CD4-positive, alpha-beta memory T cell (primary cell): Measurements from ENCODE around the gene RHO. TPM values are rescaled to one million over a fixed set of nuclear protein-coding genes. Genes with fewer than 3 reads are reported as not detected.
"Not testable (repeated sequence)": the region's sequence is repeated elsewhere in the genome, so short reads cannot be mapped to it uniquely, and the experiment has no call there.

Experiments used
- CTCF ChIA-PET: fragments of 350-600 bp; sonication (Branson Sonifier 250); formaldehyde crosslinking; loops from one replicate; lab custom pipeline; 2021; ENCODE audit warnings: inconsistent platforms; ENCODE audit not compliant: partially characterized antibody; lab: Charles Lee
- POLR2A ChIA-PET: fragments of 350-600 bp; sonication (Branson Sonifier 250); formaldehyde crosslinking; loops from one replicate; lab custom pipeline; 2021; ENCODE audit not compliant: partially characterized antibody; lab: Charles Lee
- DNase-seq, 5 donors: peaks; one replicate each; pipeline versions ENCODE4 v3.0.0 to v3.0.0-alpha.2; 2020 to 2022; ENCODE audit warnings: mixed read lengths in 1 of 5
- H3K27ac ChIP-seq: one replicate; pipeline ENCODE4 v1.7.0; 2013; ENCODE audit warnings: low read depth, low read length
- H3K27me3 ChIP-seq: 2 replicates; pipeline ENCODE4 v1.7.0; 2013; ENCODE audit warnings: mild to moderate bottlenecking, low read length, moderate library complexity; ENCODE audit not compliant: insufficient read depth
- H3K36me3 ChIP-seq: 2 replicates; pipeline ENCODE4 v1.7.0; 2013; ENCODE audit warnings: mild to moderate bottlenecking, low read length, moderate library complexity; ENCODE audit not compliant: insufficient read depth
- H3K4me1 ChIP-seq: 2 replicates; pipeline ENCODE4 v1.7.0; 2013; ENCODE audit warnings: mild to moderate bottlenecking, low read length, moderate library complexity; ENCODE audit not compliant: insufficient read depth
- H3K4me3 ChIP-seq, 2 donors: one replicate each; pipeline ENCODE4 v1.7.0; 2013; ENCODE audit warnings: low read length in 2 of 2, mild to moderate bottlenecking in 1 of 2
- H3K9me3 ChIP-seq, 2 donors: one replicate each; pipeline ENCODE4 v1.7.0; 2013; ENCODE audit warnings: low read length in 2 of 2, control low read depth in 1 of 2; ENCODE audit not compliant: control insufficient read depth in 1 of 2
- H3K27ac Mint-ChIP-seq, 7 donors: one replicate each; pipeline ENCODE4 v1.8.0; 2020 to 2021; ENCODE audit warnings: mixed read lengths in 7 of 7, mild to moderate bottlenecking in 6 of 7, inconsistent platforms in 3 of 7, moderate library complexity in 3 of 7
- H3K27me3 Mint-ChIP-seq, 2 donors: one replicate each; pipeline ENCODE4 v1.8.0; 2020 to 2021; ENCODE audit warnings: mixed read lengths in 2 of 2
- H3K36me3 Mint-ChIP-seq, 2 donors: one replicate each; pipeline ENCODE4 v1.8.0; 2020 to 2021; ENCODE audit warnings: mixed read lengths in 2 of 2, inconsistent platforms in 1 of 2, mild to moderate bottlenecking in 1 of 2
- H3K4me1 Mint-ChIP-seq, 4 donors: one replicate each; pipeline ENCODE4 v1.8.0; 2020 to 2021; ENCODE audit warnings: mixed read lengths in 4 of 4, mild to moderate bottlenecking in 1 of 4
- H3K4me3 Mint-ChIP-seq, 8 donors: one replicate each; pipeline ENCODE4 v1.8.0; 2020 to 2021; ENCODE audit warnings: mixed read lengths in 8 of 8, mild to moderate bottlenecking in 7 of 8, moderate library complexity in 6 of 8, inconsistent platforms in 3 of 8
- H3K9me3 Mint-ChIP-seq, 8 donors: one replicate each; pipeline ENCODE4 v1.8.0; 2020 to 2021; ENCODE audit warnings: mixed read lengths in 8 of 8, mild to moderate bottlenecking in 5 of 8, inconsistent platforms in 3 of 8, moderate library complexity in 1 of 8
- intact Hi-C: fragments of 100-400 bp; cut with micrococcal nuclease; formaldehyde crosslinking; loops from one replicate; pipeline ENCODE4 v1.15.1; 2023
- polyA plus RNA-seq, 2 donors: library from polyadenylated mRNA; unstranded; fragments of 300-500 nt; fragmentation: Illumina TruSeq; gene quantifications; one replicate each; pipeline ENCODE4 v1.2.3, GENCODE V29; 2021
- total RNA-seq, 2 experiments: library from RNA; stranded (reverse); gene quantifications; one replicate each; pipeline ENCODE4 v1.2.3, GENCODE V29; 2021

The RHO gene
- total and polyA plus RNA-seq, 4 experiments from 2014 or later, result not detected

DNA sequence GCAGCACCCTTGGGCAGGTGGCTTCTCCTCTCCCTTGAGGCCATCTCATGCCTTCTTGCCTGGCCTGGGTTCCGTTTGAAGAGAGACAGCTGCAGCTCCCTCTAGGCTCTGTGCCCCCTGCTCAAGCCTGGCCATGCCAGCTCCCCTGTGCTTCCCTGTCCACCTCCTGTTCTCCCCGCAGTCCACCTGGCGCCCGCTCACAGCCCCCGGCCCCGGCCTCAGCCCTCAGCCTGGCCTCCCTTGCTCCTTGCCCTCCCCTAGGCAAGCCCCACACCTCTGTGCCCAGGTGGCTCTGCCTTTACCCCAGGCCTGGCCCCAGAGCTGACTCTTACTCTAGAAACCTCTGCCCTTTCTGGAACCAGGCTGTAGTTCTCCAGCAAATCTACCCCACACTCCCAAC is 13.9 kb upstream of the RHO start:
- Histone ChIP-seq H3K9me3 (no peaks in the 10 kb centered on the region), H3K27ac (no peak overlapping the region), H3K4me3 (no peak overlapping the region), H3K36me3 (peaks cover 4% of the 10 kb centered on the region), H3K27me3 (no peaks in the 10 kb centered on the region), H3K4me1 (no peaks in the 10 kb centered on the region)
- ChIA-PET POLR2A (no interaction called here), CTCF (no interaction called here)
- no peak overlapping the region for H3K4me3 Mint-ChIP-seq
- H3K36me3 Mint-ChIP-seq, result peaks cover 9 to 19% of the 10 kb centered on the region in 2 donors
- DNase-seq, result no peak
- intact Hi-C loops, result no loop called here
- peaks cover 0 to 9% (median 6%) of the 10 kb centered on the region in 4 donors for H3K4me1 Mint-ChIP-seq
- peak overlapping the region in 2 of 7 donors; percentile 16 to 51 for H3K27ac Mint-ChIP-seq
- no peaks in the 10 kb centered on the region for H3K27me3 Mint-ChIP-seq
- no peaks in the 10 kb centered on the region for H3K9me3 Mint-ChIP-seq

DNA sequence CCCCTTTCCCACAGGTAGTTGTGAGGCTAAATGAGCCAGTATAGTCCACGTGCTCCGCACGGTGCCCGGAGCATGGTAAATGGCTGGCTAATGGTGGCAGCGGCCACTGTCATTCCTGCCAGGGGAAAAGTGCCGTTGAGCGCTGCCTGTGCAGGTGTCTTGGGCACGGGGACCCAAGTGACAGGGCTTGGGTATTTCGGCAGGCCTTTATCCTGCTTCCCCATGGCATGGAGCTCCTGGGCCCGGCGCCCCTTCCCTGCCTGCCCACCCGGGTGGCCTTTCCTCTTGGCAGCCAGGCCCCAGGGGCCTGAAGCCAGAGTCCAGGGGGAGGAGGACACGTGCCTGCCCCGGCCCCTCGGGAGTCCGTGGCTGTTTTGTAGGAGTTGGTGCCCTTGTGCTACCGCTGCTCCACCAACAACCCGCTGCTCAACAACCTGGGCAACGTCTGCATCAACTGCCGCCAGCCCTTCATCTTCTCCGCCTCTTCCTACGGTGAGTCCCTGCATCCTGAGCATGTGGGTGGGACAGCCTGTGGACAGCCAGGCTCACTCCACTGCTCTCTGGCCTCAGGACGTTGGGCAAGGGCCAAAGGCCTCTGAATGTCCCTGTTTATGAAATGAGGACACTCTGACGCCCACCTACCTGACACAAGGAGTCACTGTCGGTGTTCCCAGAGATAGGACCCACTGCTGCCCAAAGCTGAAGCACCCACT is 13.2 kb upstream of the RHO start:
- H3K9me3 Mint-ChIP-seq, intact Hi-C loops, H3K4me1 Mint-ChIP-seq, CTCF ChIA-PET, H3K36me3 ChIP-seq, H3K9me3 ChIP-seq, H3K27me3 Mint-ChIP-seq, H3K27ac ChIP-seq, H3K4me3 ChIP-seq, POLR2A ChIA-PET, DNase-seq, H3K4me1 ChIP-seq, H3K27me3 ChIP-seq, H3K4me3 Mint-ChIP-seq: not testable (repeated sequence)
- peaks cover 9 to 19% of the 10 kb centered on the region in 2 donors for H3K36me3 Mint-ChIP-seq
- H3K27ac Mint-ChIP-seq, result peak overlapping the region in 2 of 7 donors; percentile 16 to 36

DNA sequence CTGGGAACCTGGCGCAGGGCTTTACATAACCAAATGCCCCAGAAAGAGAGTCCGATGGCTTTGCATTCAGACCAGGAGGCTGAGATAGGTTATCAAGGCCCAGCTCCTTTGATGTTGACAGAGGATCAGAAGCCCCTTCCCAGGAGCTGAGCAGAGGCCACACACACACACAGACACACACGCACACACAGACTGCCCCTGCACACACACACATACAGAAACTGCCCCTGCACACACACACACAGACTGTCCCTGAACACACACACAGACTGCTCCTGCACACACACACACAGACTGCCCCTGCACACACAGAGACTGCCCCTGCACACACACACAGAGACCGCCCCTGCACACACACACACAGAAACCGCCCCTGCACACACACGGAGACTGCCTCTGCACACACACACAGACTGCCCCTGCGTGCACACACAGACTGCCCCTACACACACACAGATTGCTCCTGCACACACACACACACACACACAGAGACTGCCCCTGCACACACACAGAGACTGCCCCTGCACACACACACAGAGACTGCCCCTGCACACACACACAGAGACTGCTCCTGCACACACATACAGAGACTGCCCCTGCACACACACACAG is 12.5 kb upstream of the RHO start:
- intact Hi-C loops, H3K27me3 Mint-ChIP-seq, H3K9me3 Mint-ChIP-seq, H3K4me3 ChIP-seq, H3K4me3 Mint-ChIP-seq, H3K4me1 Mint-ChIP-seq, H3K36me3 ChIP-seq, CTCF ChIA-PET, H3K27ac ChIP-seq, H3K4me1 ChIP-seq, DNase-seq, POLR2A ChIA-PET, H3K27me3 ChIP-seq, H3K9me3 ChIP-seq: not testable (repeated sequence)
- H3K27ac Mint-ChIP-seq, result peak overlapping the region in 3 of 7 donors; percentile 11 to 71 (median 47)
- peaks cover 9 to 19% of the 10 kb centered on the region in 2 donors for H3K36me3 Mint-ChIP-seq

DNA sequence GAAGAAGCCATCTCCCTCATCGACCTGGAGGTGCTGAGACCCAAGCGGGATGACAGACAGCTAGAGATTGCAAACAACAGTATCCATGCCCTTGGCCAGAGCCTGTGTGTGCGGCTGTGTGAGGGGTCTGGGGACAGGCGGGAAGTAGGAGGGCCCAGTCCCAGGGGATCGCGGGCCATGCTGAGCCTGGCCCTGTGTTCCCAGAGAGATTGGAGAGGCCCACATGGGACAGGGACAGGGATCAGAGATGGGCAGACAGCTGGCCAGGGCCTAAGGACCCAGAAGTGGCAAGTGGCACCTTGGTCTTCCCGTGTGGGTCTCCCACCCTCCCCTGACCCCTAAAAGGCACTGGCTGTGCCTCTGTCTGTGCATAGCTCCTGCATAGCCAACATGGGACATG is 10.9 kb upstream of the RHO start:
- Mint-ChIP-seq H3K27ac (no peak overlapping the region), H3K36me3 (peaks cover 6 to 15% of the 10 kb centered on the region in 2 donors), H3K27me3 (no peaks in the 10 kb centered on the region), H3K9me3 (no peaks in the 10 kb centered on the region), H3K4me3 (no peak overlapping the region), H3K4me1 (peaks cover 0 to 2% (median 0%) of the 10 kb centered on the region in 4 donors)
- Histone ChIP-seq H3K36me3 (peaks cover 1% of the 10 kb centered on the region), H3K27me3 (no peaks in the 10 kb centered on the region), H3K4me1 (no peaks in the 10 kb centered on the region), H3K4me3 (no peak overlapping the region), H3K9me3 (no peaks in the 10 kb centered on the region), H3K27ac (no peak overlapping the region)
- DNase-seq, result no peak
- POLR2A ChIA-PET, result no interaction called here
- CTCF ChIA-PET, result no interaction called here
- intact Hi-C loops, result no loop called here

DNA sequence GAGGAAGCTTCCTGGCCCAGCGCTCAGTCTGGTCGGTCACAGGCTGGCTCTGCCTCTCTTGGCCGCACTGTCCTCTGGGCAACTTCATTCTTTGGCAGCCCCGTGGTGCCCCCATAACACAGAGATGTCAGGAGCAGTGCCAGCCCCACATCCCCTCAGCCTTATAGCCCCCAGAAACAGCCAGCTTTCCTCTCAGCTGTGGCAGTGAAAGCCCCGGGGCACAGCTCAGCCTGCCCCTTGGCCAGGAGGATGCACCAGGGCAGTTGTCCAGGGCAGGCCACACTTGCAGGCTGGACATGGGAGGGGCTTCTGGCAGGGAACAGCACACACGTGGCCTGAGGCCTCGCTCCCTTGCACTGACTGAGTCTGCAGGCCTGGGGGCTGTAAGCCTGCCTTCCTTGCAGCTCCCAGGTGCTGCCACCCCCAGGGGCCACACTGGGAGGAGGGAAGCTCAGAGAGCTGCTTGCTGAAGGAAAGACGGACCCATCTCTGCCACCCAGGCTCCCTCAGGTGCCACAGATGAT is 10.3 kb upstream of the RHO start:
- H3K4me1 ChIP-seq, result no peaks in the 10 kb centered on the region
- POLR2A ChIA-PET, result no interaction called here
- no peaks in the 10 kb centered on the region for H3K9me3 ChIP-seq
- no peaks in the 10 kb centered on the region for H3K36me3 ChIP-seq
- Mint-ChIP-seq H3K4me3 (no peak overlapping the region), H3K27ac (no peak overlapping the region), H3K4me1 (peaks cover 0 to 2% (median 0%) of the 10 kb centered on the region in 4 donors), H3K9me3 (no peaks in the 10 kb centered on the region), H3K27me3 (no peaks in the 10 kb centered on the region), H3K36me3 (peaks cover 6 to 15% of the 10 kb centered on the region in 2 donors)
- intact Hi-C loops, result no loop called here
- no peak overlapping the region for H3K4me3 ChIP-seq
- H3K27me3 ChIP-seq, result no peaks in the 10 kb centered on the region
- H3K27ac ChIP-seq, result no peak overlapping the region
- no peak for DNase-seq
- CTCF ChIA-PET, result no interaction called here

DNA sequence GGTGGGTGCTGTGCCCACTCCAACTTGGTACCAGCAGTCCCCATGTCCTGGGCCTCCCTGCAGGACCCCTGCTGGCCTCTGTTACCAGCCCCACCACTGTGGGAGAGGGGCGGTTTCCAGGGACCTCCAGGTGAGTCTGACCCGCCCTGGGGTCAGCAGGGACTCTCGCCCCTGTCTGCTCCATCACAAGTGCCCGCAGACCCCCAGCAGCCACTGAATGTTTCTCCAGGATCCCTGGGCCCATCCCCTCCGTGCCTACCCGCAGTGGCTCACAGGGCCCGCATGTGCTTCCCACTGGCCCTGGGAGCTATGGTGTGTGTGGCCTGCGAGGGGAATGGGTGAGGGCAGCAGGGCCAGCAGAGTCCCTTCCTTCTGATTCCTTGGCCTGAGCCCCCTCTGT is 9.9 kb upstream of the RHO start:
- CTCF ChIA-PET, result no interaction called here
- Histone ChIP-seq H3K36me3 (no peaks in the 10 kb centered on the region), H3K4me3 (no peak overlapping the region), H3K9me3 (no peaks in the 10 kb centered on the region), H3K27me3 (no peaks in the 10 kb centered on the region), H3K4me1 (no peaks in the 10 kb centered on the region), H3K27ac (no peak overlapping the region)
- no peaks in the 10 kb centered on the region for H3K9me3 Mint-ChIP-seq
- peaks cover 3 to 15% of the 10 kb centered on the region in 2 donors for H3K36me3 Mint-ChIP-seq
- intact Hi-C loops, result no loop called here
- H3K27ac Mint-ChIP-seq, result no peak overlapping the region
- no peak overlapping the region for H3K4me3 Mint-ChIP-seq
- H3K27me3 Mint-ChIP-seq, result no peaks in the 10 kb centered on the region
- DNase-seq, result no peak
- H3K4me1 Mint-ChIP-seq, result peaks cover 0 to 2% (median 0%) of the 10 kb centered on the region in 4 donors
- POLR2A ChIA-PET, result no interaction called here

DNA sequence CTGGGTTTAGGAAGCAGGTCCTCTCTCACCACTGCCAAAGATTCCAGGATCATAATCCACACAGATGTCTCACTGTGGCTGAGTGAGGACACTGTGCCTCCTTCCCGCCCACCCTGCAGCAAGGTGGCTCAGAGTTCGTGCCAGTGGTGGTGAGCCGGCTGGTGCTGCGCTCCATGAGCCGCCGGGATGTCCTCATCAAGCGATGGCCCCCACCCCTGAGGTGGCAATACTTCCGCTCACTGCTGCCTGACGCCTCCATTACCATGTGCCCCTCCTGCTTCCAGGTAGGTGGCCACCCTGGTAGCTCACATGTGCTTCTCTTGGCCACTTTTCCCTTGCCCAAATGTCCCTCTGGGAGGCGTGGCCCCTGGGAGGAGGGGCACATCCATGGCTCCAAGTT is 9.0 kb upstream of the RHO start:
- DNase-seq, result no peak
- no peak overlapping the region for H3K27ac ChIP-seq
- H3K27me3 ChIP-seq, result no peaks in the 10 kb centered on the region
- Mint-ChIP-seq H3K27me3 (no peaks in the 10 kb centered on the region), H3K9me3 (no peaks in the 10 kb centered on the region), H3K4me1 (peaks cover 0 to 2% (median 0%) of the 10 kb centered on the region in 4 donors), H3K27ac (no peak overlapping the region), H3K36me3 (peaks cover 3 to 15% of the 10 kb centered on the region in 2 donors), H3K4me3 (no peak overlapping the region)
- ChIA-PET POLR2A (no interaction called here), CTCF (no interaction called here)
- H3K36me3 ChIP-seq, result no peaks in the 10 kb centered on the region
- no peaks in the 10 kb centered on the region for H3K9me3 ChIP-seq
- intact Hi-C loops, result no loop called here
- H3K4me3 ChIP-seq, result no peak overlapping the region
- no peaks in the 10 kb centered on the region for H3K4me1 ChIP-seq
